Fibroblast of skin of left biceps (primary cell): ENCODE data around the gene FBXO22.
"Not testable (repeated sequence)": the region's sequence is repeated elsewhere in the genome, so short reads cannot be mapped to it uniquely, and the experiment has no call there.

Experiments
- DNase-seq, 2 experiments: peaks; one replicate each; pipeline ENCODE4 v3.0.0-alpha.2; 2013; ENCODE audit warnings: low read depth in 2 of 2

The FBXO22 gene

GRCh38 chr15:75903331-75904239, at the start of gene FBXO22:
Gene FBXO22 (plus strand): TSS chr15:75903878. CDS start chr15:75903964, 86 bp downstream.
- DNase-seq = peak; percentile 69 to 71

GRCh38 chr15:75857886-75858285, 45.8 kb upstream of the FBXO22 start:
- DNase-seq = no peak

- no peak for DNase-seq
Measured at GRCh38 chr15:75861750-75862402, 41.8 kb upstream of the FBXO22 start.

- DNase-seq = no peak
Measured at GRCh38 chr15:75862796-75863195, 40.9 kb upstream of the FBXO22 start.

GRCh38 chr15:75864213-75865059, 39.2 kb upstream of the FBXO22 start:
- DNase-seq = no peak

- not testable (repeated sequence) for DNase-seq
Measured at GRCh38 chr15:75866045-75866444, 37.6 kb upstream of the FBXO22 start.

GRCh38 chr15:75866916-75867315, 36.8 kb upstream of the FBXO22 start:
- no peak for DNase-seq

- DNase-seq = no peak
Measured at GRCh38 chr15:75867449-75867848, 36.2 kb upstream of the FBXO22 start.

GRCh38 chr15:75868019-75868418, 35.7 kb upstream of the FBXO22 start:
- no peak for DNase-seq

- DNase-seq = no peak
Measured at GRCh38 chr15:75869446-75869845, 34.2 kb upstream of the FBXO22 start.

- not testable (repeated sequence) for DNase-seq
Measured at GRCh38 chr15:75871589-75871988, 32.1 kb upstream of the FBXO22 start.

- DNase-seq = no peak
Measured at GRCh38 chr15:75872403-75872990, 31.2 kb upstream of the FBXO22 start.

GRCh38 chr15:75884041-75884440, 19.6 kb upstream of the FBXO22 start:
- DNase-seq = peak in 1 of 2 experiments; percentile 10

GRCh38 chr15:75887178-75887577, 16.5 kb upstream of the FBXO22 start:
- DNase-seq = no peak

- peak; percentile 69 to 75 for DNase-seq
Measured at GRCh38 chr15:75891895-75892294, 11.8 kb upstream of the FBXO22 start.

GRCh38 chr15:75895731-75896130, 7.9 kb upstream of the FBXO22 start:
- no peak for DNase-seq

- DNase-seq = no peak
Measured at GRCh38 chr15:75900577-75900976, 3.1 kb upstream of the FBXO22 start.

- no peak for DNase-seq
Measured at GRCh38 chr15:75902129-75902557, 1.5 kb upstream of the FBXO22 start.

GRCh38 chr15:75905231-75905630, 1.6 kb downstream of the FBXO22 start:
- DNase-seq = no peak

GRCh38 chr15:75910355-75910754, 6.7 kb downstream of the FBXO22 start:
- DNase-seq = not testable (repeated sequence)

- no peak for DNase-seq
Measured at GRCh38 chr15:75916978-75917377, 13.3 kb downstream of the FBXO22 start.

GRCh38 chr15:75918135-75918534, 14.5 kb downstream of the FBXO22 start:
- no peak for DNase-seq
